HL-60 (cell line): ENCODE results near the gene LRMDA.

Experiments used
- DNase-seq, 2 experiments: peaks; one replicate each; pipeline ENCODE4 v3.0.0-alpha.2; 2010 to 2020; ENCODE audit warnings: low read depth in 1 of 2, low spot score in 1 of 2
- H3K27ac ChIP-seq: fragments of 250-450 bp; sonication (Bioruptor Pico); replicated peaks from 2 replicates; pipeline ENCODE4 v1.5.1; 2020; ENCODE audit warnings: mild to moderate bottlenecking, moderate library complexity
- H3K27me3 ChIP-seq: fragments of 250-450 bp; sonication (Bioruptor Pico); 2 replicates; pipeline ENCODE4 v1.5.1; 2021; ENCODE audit warnings: mild to moderate bottlenecking, moderate library complexity; ENCODE audit not compliant: insufficient read depth, poor library complexity, severe bottlenecking
- H3K4me3 ChIP-seq: replicated peaks from 2 replicates; pipeline ENCODE4 v1.5.1; 2011; ENCODE audit warnings: mild to moderate bottlenecking, control low read depth, low read length; ENCODE audit not compliant: insufficient read depth
- GABPA ChIP-seq: IDR thresholded peaks from 2 replicates; pipeline ENCODE4 v1.6.1; 2012; ENCODE audit warnings: low read depth
- POLR2AphosphoS5 ChIP-seq: IDR thresholded peaks from 2 replicates; pipeline ENCODE4 v1.6.1; 2012; ENCODE audit warnings: low read depth
- SPI1 ChIP-seq: IDR thresholded peaks from 2 replicates; pipeline ENCODE4 v1.6.1; 2012; ENCODE audit warnings: low read depth, mild to moderate bottlenecking, borderline replicate concordance
- TF ChIP-seq, protein P1 (sequence below): IDR thresholded peaks from 2 replicates; pipeline ENCODE4 v1.6.1; 2012; ENCODE audit warnings: low read depth; ENCODE audit not compliant: insufficient replicate concordance
- TF ChIP-seq, protein P2 (sequence below): IDR thresholded peaks from one replicate; pipeline ENCODE4 v1.5.1; 2011; ENCODE audit warnings: low read length, control low read depth, inconsistent platforms; ENCODE audit not compliant: insufficient read depth

Gene LRMDA

DNA sequence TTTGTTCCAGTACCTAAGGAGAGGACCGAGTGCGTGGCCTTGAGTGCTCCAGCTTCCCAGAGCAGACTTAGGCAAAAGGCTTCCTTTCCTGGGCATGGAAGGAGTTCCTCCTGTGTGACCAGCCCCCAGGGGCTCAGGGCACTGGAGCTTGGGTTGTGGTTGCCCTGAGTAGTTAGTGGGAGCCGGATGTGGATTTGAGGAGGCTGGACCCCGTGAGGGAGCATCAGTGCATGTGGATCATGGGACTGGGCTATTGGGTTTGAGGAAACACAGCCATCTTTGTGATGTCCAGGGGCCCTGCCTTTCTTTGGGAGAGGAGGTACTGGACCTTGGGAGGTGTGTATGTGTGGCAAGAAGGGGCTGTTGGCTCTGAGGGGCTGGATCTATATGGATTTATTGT, 8.4 kb downstream of the LRMDA start:
- TF ChIP-seq, protein P1, sequence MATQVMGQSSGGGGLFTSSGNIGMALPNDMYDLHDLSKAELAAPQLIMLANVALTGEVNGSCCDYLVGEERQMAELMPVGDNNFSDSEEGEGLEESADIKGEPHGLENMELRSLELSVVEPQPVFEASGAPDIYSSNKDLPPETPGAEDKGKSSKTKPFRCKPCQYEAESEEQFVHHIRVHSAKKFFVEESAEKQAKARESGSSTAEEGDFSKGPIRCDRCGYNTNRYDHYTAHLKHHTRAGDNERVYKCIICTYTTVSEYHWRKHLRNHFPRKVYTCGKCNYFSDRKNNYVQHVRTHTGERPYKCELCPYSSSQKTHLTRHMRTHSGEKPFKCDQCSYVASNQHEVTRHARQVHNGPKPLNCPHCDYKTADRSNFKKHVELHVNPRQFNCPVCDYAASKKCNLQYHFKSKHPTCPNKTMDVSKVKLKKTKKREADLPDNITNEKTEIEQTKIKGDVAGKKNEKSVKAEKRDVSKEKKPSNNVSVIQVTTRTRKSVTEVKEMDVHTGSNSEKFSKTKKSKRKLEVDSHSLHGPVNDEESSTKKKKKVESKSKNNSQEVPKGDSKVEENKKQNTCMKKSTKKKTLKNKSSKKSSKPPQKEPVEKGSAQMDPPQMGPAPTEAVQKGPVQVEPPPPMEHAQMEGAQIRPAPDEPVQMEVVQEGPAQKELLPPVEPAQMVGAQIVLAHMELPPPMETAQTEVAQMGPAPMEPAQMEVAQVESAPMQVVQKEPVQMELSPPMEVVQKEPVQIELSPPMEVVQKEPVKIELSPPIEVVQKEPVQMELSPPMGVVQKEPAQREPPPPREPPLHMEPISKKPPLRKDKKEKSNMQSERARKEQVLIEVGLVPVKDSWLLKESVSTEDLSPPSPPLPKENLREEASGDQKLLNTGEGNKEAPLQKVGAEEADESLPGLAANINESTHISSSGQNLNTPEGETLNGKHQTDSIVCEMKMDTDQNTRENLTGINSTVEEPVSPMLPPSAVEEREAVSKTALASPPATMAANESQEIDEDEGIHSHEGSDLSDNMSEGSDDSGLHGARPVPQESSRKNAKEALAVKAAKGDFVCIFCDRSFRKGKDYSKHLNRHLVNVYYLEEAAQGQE: no peak
- TF ChIP-seq, protein P2, sequence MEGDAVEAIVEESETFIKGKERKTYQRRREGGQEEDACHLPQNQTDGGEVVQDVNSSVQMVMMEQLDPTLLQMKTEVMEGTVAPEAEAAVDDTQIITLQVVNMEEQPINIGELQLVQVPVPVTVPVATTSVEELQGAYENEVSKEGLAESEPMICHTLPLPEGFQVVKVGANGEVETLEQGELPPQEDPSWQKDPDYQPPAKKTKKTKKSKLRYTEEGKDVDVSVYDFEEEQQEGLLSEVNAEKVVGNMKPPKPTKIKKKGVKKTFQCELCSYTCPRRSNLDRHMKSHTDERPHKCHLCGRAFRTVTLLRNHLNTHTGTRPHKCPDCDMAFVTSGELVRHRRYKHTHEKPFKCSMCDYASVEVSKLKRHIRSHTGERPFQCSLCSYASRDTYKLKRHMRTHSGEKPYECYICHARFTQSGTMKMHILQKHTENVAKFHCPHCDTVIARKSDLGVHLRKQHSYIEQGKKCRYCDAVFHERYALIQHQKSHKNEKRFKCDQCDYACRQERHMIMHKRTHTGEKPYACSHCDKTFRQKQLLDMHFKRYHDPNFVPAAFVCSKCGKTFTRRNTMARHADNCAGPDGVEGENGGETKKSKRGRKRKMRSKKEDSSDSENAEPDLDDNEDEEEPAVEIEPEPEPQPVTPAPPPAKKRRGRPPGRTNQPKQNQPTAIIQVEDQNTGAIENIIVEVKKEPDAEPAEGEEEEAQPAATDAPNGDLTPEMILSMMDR: no peak
- Histone ChIP-seq H3K4me3 (no peak overlapping the region), H3K27ac (no peak overlapping the region), H3K27me3 (no peaks in the 10 kb centered on the region)
- no peak for DNase-seq

DNA sequence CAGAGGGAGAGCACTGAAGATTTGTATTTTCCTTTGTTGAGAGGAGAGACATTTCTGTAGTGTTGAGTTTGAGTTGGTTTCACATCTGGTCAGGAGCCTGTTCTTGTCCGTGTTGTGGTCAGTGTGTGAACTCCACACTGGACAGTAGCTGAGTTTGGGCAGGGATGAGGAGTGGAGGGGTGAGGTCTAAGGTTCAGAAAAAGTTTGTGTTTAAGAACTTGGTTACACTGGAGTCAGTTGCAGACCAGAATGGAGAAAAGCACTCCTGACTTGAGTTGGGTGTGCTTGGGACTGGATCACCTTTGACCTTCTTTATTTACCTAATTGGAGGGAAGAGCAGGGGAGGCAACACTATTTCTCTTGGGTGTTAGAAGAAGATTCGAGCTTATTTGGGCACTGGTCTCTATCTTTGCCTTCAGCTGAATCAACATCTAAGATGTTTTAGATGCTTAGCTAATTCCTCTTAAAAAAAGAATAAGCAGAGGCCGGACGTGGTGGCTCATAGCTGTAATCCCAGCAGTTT, 8.9 kb downstream of the LRMDA start:
- DNase-seq: no peak
- TF ChIP-seq, protein P2: no peak
- TF ChIP-seq, protein P1: no peak
- TF ChIP-seq GABPA (no peak), SPI1 (no peak), POLR2AphosphoS5 (no peak)
- Histone ChIP-seq H3K27ac (no peak overlapping the region), H3K4me3 (no peak overlapping the region), H3K27me3 (no peaks in the 10 kb centered on the region)

- Histone ChIP-seq H3K4me3 (no peak overlapping the region), H3K27ac (no peak overlapping the region), H3K27me3 (no peaks in the 10 kb centered on the region)
- TF ChIP-seq, protein P2: no peak
- no peak for TF ChIP-seq SPI1
- no peak for DNase-seq
Observed at GRCh38 chr10:75441196-75441595, 9.8 kb downstream of the LRMDA start.

- no peaks in the 10 kb centered on the region for H3K27me3 ChIP-seq
- H3K27ac ChIP-seq: no peak overlapping the region
- no peak overlapping the region for H3K4me3 ChIP-seq
- TF ChIP-seq, protein P2: no peak
- TF ChIP-seq, protein P1: no peak
- TF ChIP-seq POLR2AphosphoS5 (no peak), GABPA (no peak), SPI1 (no peak)
- DNase-seq: no peak
Observed at GRCh38 chr10:75441682-75442081, 10.3 kb downstream of the LRMDA start.
